Loucy (cell line): ENCODE results near the gene PCCA.

Experiments used
- EZH2phosphoT487 ChIP-seq: fragments of 200-600 bp; IDR thresholded peaks from 2 replicates; pipeline ENCODE4 v1.6.1; 2018; ENCODE audit warnings: antibody characterized with exemption, mild to moderate bottlenecking, moderate library complexity, borderline replicate concordance
- TF ChIP-seq, protein P1 (sequence below): fragments of 200-600 bp; sonication (generic); conservative IDR thresholded peaks from 2 replicates; pipeline ENCODE4 v1.5.1; 2014; ENCODE audit warnings: mild to moderate bottlenecking, antibody characterized with exemption, low read length

DNA sequence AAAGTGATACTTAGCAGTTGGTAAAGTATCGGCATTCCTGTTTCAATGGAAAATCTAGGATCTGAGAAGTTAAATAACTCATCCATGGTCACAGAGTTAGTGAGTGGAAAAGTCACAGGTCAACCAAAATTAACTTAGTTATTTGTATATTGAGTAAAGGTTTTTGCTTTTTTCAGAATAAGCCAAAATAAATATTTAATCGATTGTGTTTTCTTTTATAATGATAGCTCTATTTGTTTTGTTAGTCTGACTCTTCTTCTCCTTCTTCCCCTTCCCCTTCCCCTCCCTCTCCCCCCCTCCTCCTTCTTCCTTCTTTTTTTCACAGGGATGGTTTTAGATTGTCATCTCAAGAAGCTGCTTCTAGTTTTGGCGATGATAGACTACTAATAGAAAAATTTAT is 173.5 kb downstream of the PCCA start:
- TF ChIP-seq, protein P1, sequence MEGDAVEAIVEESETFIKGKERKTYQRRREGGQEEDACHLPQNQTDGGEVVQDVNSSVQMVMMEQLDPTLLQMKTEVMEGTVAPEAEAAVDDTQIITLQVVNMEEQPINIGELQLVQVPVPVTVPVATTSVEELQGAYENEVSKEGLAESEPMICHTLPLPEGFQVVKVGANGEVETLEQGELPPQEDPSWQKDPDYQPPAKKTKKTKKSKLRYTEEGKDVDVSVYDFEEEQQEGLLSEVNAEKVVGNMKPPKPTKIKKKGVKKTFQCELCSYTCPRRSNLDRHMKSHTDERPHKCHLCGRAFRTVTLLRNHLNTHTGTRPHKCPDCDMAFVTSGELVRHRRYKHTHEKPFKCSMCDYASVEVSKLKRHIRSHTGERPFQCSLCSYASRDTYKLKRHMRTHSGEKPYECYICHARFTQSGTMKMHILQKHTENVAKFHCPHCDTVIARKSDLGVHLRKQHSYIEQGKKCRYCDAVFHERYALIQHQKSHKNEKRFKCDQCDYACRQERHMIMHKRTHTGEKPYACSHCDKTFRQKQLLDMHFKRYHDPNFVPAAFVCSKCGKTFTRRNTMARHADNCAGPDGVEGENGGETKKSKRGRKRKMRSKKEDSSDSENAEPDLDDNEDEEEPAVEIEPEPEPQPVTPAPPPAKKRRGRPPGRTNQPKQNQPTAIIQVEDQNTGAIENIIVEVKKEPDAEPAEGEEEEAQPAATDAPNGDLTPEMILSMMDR: no peak
- no peak for TF ChIP-seq EZH2phosphoT487
